Measurements from ENCODE around the gene METTL6.

DNA sequence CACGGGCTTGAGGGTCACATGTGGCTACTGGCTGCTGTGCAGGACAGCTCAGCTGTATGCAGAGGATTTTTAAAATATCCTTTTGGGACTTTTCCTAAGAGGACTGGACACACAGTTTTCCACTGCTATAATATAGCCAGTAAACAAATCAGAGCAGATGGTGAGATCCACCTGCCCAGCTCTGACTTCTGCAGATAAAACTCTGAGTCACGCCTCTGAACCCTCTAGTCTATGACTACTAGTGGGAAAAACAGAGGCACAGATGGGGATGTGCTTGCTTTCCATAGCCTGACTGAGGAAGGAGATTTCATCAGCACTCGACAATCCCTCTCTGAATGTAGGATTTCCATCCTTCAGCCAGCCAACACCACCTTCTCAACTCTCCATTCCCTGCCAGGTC is 49.0 kb upstream of the METTL6 start:
- TF ChIP-seq, protein P1, sequence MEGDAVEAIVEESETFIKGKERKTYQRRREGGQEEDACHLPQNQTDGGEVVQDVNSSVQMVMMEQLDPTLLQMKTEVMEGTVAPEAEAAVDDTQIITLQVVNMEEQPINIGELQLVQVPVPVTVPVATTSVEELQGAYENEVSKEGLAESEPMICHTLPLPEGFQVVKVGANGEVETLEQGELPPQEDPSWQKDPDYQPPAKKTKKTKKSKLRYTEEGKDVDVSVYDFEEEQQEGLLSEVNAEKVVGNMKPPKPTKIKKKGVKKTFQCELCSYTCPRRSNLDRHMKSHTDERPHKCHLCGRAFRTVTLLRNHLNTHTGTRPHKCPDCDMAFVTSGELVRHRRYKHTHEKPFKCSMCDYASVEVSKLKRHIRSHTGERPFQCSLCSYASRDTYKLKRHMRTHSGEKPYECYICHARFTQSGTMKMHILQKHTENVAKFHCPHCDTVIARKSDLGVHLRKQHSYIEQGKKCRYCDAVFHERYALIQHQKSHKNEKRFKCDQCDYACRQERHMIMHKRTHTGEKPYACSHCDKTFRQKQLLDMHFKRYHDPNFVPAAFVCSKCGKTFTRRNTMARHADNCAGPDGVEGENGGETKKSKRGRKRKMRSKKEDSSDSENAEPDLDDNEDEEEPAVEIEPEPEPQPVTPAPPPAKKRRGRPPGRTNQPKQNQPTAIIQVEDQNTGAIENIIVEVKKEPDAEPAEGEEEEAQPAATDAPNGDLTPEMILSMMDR (IDR thresholded peaks at IDR 0.05), result no peak
- TF ChIP-seq POLR2A (IDR thresholded peaks at IDR 0.05) (no peak), POLR2AphosphoS5 (IDR thresholded peaks at IDR 0.05; ENCODE audit: insufficient read depth in 1 of 2, low read depth in 1 of 2) (no peak)
